H1 (cell line): Measurements from ENCODE around the gene STXBP5L. TPM values are rescaled to one million over a fixed set of nuclear protein-coding genes. Genes with fewer than 3 reads are reported as not detected.

Experiments
- CTCF ChIA-PET: fragments of 300-600 bp; sonication (Branson Sonifier 250); formaldehyde crosslinking; loops from one replicate; lab custom pipeline; 2021; ENCODE audit not compliant: partially characterized antibody; lab: Charles Lee
- POLR2A ChIA-PET: fragments of 300-600 bp; sonication (Branson Sonifier 250); formaldehyde crosslinking; loops from one replicate; lab custom pipeline; 2021; ENCODE audit warnings: inconsistent platforms; ENCODE audit not compliant: partially characterized antibody; lab: Charles Lee
- DNase-seq, 2 experiments: peaks; one replicate each; pipeline versions ENCODE4 v3.0.0 to v3.0.0-alpha.2; 2010 to 2022; ENCODE audit warnings: low spot score in 2 of 2, low read depth in 1 of 2, mixed read lengths in 1 of 2
- FAIRE-seq: peaks from 2 replicates; lab custom pipeline; 2011; peaks lifted over from hg19 to GRCh38; lab: Jason Lieb, UNC
- H2AFZ ChIP-seq: 2 replicates; pipeline ENCODE4 v1.8.1; 2012; ENCODE audit warnings: low read length, inconsistent platforms
- H2AK5ac ChIP-seq: 2 replicates; pipeline ENCODE4 v1.6.1; 2013; ENCODE audit warnings: low read depth, low read length
- H2BK120ac ChIP-seq: replicated peaks from 2 replicates; pipeline ENCODE3; 2013; ENCODE audit warnings: low read depth, low read length, inconsistent platforms
- H2BK12ac ChIP-seq: 2 replicates; pipeline ENCODE4 v1.6.1; 2013; ENCODE audit warnings: low read depth, low read length
- H2BK15ac ChIP-seq: 2 replicates; pipeline ENCODE4 v1.6.1; 2013; ENCODE audit warnings: low read length
- H2BK20ac ChIP-seq: 2 replicates; pipeline ENCODE4 v1.6.1; 2013; ENCODE audit warnings: low read length
- H2BK5ac ChIP-seq: 2 replicates; pipeline ENCODE4 v1.6.1; 2013; ENCODE audit warnings: low read depth, low read length
- H3K14ac ChIP-seq: 2 replicates; pipeline ENCODE4 v1.6.1; 2013; ENCODE audit warnings: inconsistent platforms; ENCODE audit not compliant: insufficient read length
- H3K18ac ChIP-seq: 2 replicates; pipeline ENCODE4 v1.6.1; 2013; ENCODE audit warnings: low read length; ENCODE audit errors: extremely low read depth
- H3K23ac ChIP-seq: 2 replicates; pipeline ENCODE4 v1.6.1; 2013; ENCODE audit warnings: inconsistent platforms; ENCODE audit not compliant: insufficient read length
- H3K23me2 ChIP-seq: 2 replicates; pipeline ENCODE4 v1.6.1; 2013; ENCODE audit warnings: low read depth, low read length
- H3K27ac ChIP-seq: 2 replicates; pipeline ENCODE4 v1.6.1; 2011; ENCODE audit warnings: low read depth, low read length, inconsistent platforms
- H3K27me3 ChIP-seq, 4 experiments: replicated peaks in 1 of 4; 1 replicate in 1 of 4; 2 replicates in 3 of 4; pipeline versions ENCODE4 v1.6.1 to v1.8.1; 2011 to 2013; ENCODE audit warnings: low read length in 3 of 4, mild to moderate bottlenecking in 3 of 4, inconsistent platforms in 2 of 4, mixed read lengths in 2 of 4, moderate library complexity in 1 of 4; ENCODE audit not compliant: control insufficient read depth in 3 of 4, insufficient read depth in 3 of 4; ENCODE audit errors: extremely low read depth in 1 of 4
- H3K36me3 ChIP-seq, 4 experiments: 2 replicates each; pipeline versions ENCODE4 v1.6.1 to v1.8.1; 2011 to 2013; ENCODE audit warnings: mild to moderate bottlenecking in 4 of 4, low read length in 3 of 4, moderate library complexity in 2 of 4, control low read depth in 1 of 4, inconsistent platforms in 1 of 4; ENCODE audit not compliant: insufficient read depth in 4 of 4, control insufficient read depth in 2 of 4
- H3K4ac ChIP-seq: replicated peaks from 2 replicates; pipeline ENCODE3; 2013; ENCODE audit warnings: low read length, low read depth, mixed read lengths, inconsistent platforms; ENCODE audit not compliant: insufficient read length
- H3K4me1 ChIP-seq, 4 experiments: replicated peaks in 1 of 4; 1 replicate in 1 of 4; 2 replicates in 3 of 4; pipeline versions ENCODE4 v1.6.1 to v1.8.1; 2011 to 2013; ENCODE audit warnings: low read length in 3 of 4, inconsistent platforms in 2 of 4, mixed read lengths in 1 of 4; ENCODE audit not compliant: insufficient read depth in 4 of 4, control insufficient read depth in 3 of 4
- H3K4me2 ChIP-seq, 2 experiments: 2 replicates each; pipeline versions ENCODE4 v1.6.1 to v1.8.1; 2011 to 2013; ENCODE audit warnings: low read depth in 2 of 2, low read length in 2 of 2, control low read depth in 1 of 2, inconsistent platforms in 1 of 2, mild to moderate bottlenecking in 1 of 2; ENCODE audit not compliant: insufficient read depth in 1 of 2
- H3K4me3 ChIP-seq, 4 experiments: fragments of 200-600, 300-600 bp in 1 of 4; sonication (generic), shearing (Covaris generic), sonication (Bioruptor Twin) in 1 of 4; 2 replicates each; pipeline versions ENCODE4 v1.5.1 to v1.8.1; 2011 to 2016; ENCODE audit warnings: low read length in 4 of 4, low read depth in 3 of 4, control low read depth in 2 of 4, inconsistent platforms in 2 of 4, mild to moderate bottlenecking in 2 of 4, mixed read lengths in 1 of 4, moderate library complexity in 1 of 4; ENCODE audit not compliant: insufficient read depth in 2 of 4; ENCODE audit errors: extremely low read depth in 1 of 4
- H3K56ac ChIP-seq: replicated peaks from 2 replicates; pipeline ENCODE3; 2013; ENCODE audit warnings: low read depth, mild to moderate bottlenecking, mixed read lengths, low read length, inconsistent platforms; ENCODE audit not compliant: insufficient read length
- H3K79me1 ChIP-seq: 2 replicates; pipeline ENCODE4 v1.6.1; 2013; ENCODE audit warnings: low read depth, low read length, control low read depth
- H3K79me2 ChIP-seq, 2 experiments: 2 replicates each; pipeline versions ENCODE4 v1.6.1 to v1.8.1; 2012 to 2013; ENCODE audit warnings: low read length in 2 of 2, mild to moderate bottlenecking in 2 of 2, inconsistent platforms in 1 of 2; ENCODE audit not compliant: insufficient read depth in 2 of 2, control insufficient read depth in 1 of 2
- H3K9ac ChIP-seq, 4 experiments: replicated peaks in 1 of 4; 1 replicate in 1 of 4; 2 replicates in 3 of 4; pipeline versions ENCODE4 v1.6.1 to v1.8.1; 2011 to 2013; ENCODE audit warnings: low read depth in 3 of 4, low read length in 3 of 4, control low read depth in 2 of 4, mild to moderate bottlenecking in 2 of 4, moderate library complexity in 2 of 4, inconsistent platforms in 1 of 4; ENCODE audit errors: extremely low read depth in 1 of 4
- H3K9me3 ChIP-seq, 2 experiments: 2 replicates each; pipeline versions ENCODE4 v1.6.1 to v1.8.1; 2012 to 2013; ENCODE audit warnings: mild to moderate bottlenecking in 2 of 2, moderate library complexity in 2 of 2, control low read depth in 1 of 2, inconsistent platforms in 1 of 2, low read depth in 1 of 2, low read length in 1 of 2, mixed read lengths in 1 of 2; ENCODE audit not compliant: insufficient read depth in 2 of 2
- H4K20me1 ChIP-seq, 2 experiments: replicated peaks in 1 of 2; 2 replicates each; pipeline versions ENCODE3 to v1.8.1; 2011 to 2013; ENCODE audit warnings: inconsistent platforms in 2 of 2, low read length in 2 of 2, mild to moderate bottlenecking in 1 of 2; ENCODE audit not compliant: insufficient read depth in 2 of 2, control insufficient read depth in 1 of 2
- H4K5ac ChIP-seq: 2 replicates; pipeline ENCODE4 v1.6.1; 2013; ENCODE audit warnings: low read length, low read depth, mixed read lengths, inconsistent platforms; ENCODE audit not compliant: insufficient read length
- H4K8ac ChIP-seq: 2 replicates; pipeline ENCODE4 v1.8.0; 2013; ENCODE audit warnings: mild to moderate bottlenecking, moderate library complexity, low read length, inconsistent platforms; ENCODE audit not compliant: insufficient read depth; ENCODE audit errors: extremely low read depth
- H4K91ac ChIP-seq: replicated peaks from 2 replicates; pipeline ENCODE3; 2013; ENCODE audit warnings: low read length, mixed read lengths, inconsistent platforms; ENCODE audit not compliant: insufficient read length
- CEBPB ChIP-seq: IDR thresholded peaks from 2 replicates; pipeline ENCODE4 v1.6.1; 2012; ENCODE audit warnings: low read depth, low read length
- PHF8 ChIP-seq: fragments of 200-600 bp; sonication (generic); conservative IDR thresholded peaks from 2 replicates; pipeline ENCODE4 v1.7.1; 2012; ENCODE audit warnings: low read depth, mild to moderate bottlenecking, inconsistent platforms, low read length, moderate library complexity
- TCF12 ChIP-seq: IDR thresholded peaks from 2 replicates; pipeline ENCODE4 v1.6.1; 2011; ENCODE audit warnings: low read depth, mild to moderate bottlenecking, low read length
- polyA plus RNA-seq, 7 experiments: library from polyadenylated mRNA; depleted of rRNA in 3 of 7; stranded (reverse) in 5 of 7; unstranded in 2 of 7; fragments of >200 nt in 5 of 7; fragments of 200-250 nt in 2 of 7; gene quantifications; 1 replicate in 5 of 7; 2 replicates in 1 of 7; 4 replicates in 1 of 7; pipeline versions ENCODE4 v1.2.1 to v1.2.3, GENCODE V29; 2011 to 2013; ENCODE audit warnings: missing spikeins in 2 of 7, mixed read lengths in 2 of 7
- total RNA-seq: library from RNA; stranded (reverse); fragmentation: NEBNext Ultra II Directional; extraction: Animal tissue kit (Norgen Biotek cat#: 25700); gene quantifications from 2 replicates; pipeline ENCODE4 v1.2.1, GENCODE V29; 2021

STXBP5L gene
- total and polyA plus RNA-seq, 2 of the 8 experiments (the other 6 are each of a cell fraction or from before 2014, with no cell fraction given), result 2.0 to 6.0 TPM

DNA sequence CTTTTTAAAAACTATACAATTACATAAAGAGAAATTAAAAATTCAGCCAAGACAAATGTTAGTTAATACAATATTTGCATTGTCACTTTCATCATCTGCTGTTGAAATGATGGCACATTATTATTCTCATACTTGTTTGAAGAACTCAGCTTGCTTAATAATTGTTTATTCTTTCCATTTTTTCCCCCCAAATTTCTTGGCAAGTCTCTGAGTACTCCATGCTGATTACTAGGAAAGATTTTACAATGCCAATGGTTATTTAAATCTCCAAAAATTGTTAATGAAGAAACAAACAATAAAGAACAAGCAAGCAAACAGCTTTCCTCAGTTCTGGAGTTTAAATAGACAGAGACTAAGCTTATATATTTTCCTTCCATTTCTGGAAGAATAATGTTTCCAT, 15.1 kb upstream of the STXBP5L start:
- no peaks in the 10 kb centered on the region for H3K27me3 ChIP-seq
- no peak overlapping the region for H3K4me2 ChIP-seq
- no peak overlapping the region for H2BK120ac ChIP-seq
- H2BK15ac ChIP-seq, result no peak overlapping the region
- no peaks in the 10 kb centered on the region for H4K20me1 ChIP-seq
- no peak overlapping the region for H3K4me3 ChIP-seq
- H4K91ac ChIP-seq, result no peak overlapping the region
- no peak for FAIRE-seq
- no peak overlapping the region for H4K8ac ChIP-seq
- H3K4ac ChIP-seq, result no peak overlapping the region
- H2AFZ ChIP-seq, result no peak overlapping the region
- H2BK12ac ChIP-seq, result no peak overlapping the region
- H3K79me2 ChIP-seq, result no peaks in the 10 kb centered on the region
- H3K9ac ChIP-seq, result no peak overlapping the region
- H3K27ac ChIP-seq, result no peak overlapping the region
- no peak overlapping the region for H3K14ac ChIP-seq
- no peak overlapping the region for H3K18ac ChIP-seq
- TF ChIP-seq TCF12, result no peak
- no peak for TF ChIP-seq CEBPB
- TF ChIP-seq PHF8, result no peak
- TF ChIP-seq, all 59 proteins: peak for 0
- H2BK5ac ChIP-seq, result no peak overlapping the region
- no peaks in the 10 kb centered on the region; the same call in 1 of the 2 replicates for H3K23me2 ChIP-seq
- no peak overlapping the region for H3K56ac ChIP-seq
- H4K5ac ChIP-seq, result no peak overlapping the region
- H2BK20ac ChIP-seq, result no peak overlapping the region
- H3K4me1 ChIP-seq, result no peaks in the 10 kb centered on the region
- H3K79me1 ChIP-seq, result no peaks in the 10 kb centered on the region
- POLR2A ChIA-PET, result no interaction called here
- no peak overlapping the region for H2AK5ac ChIP-seq
- CTCF ChIA-PET, result no interaction called here
- H3K9me3 ChIP-seq, result peaks cover 0 to 3% of the 10 kb centered on the region in 2 experiments; a peak in 2 of 4 replicates
- H3K36me3 ChIP-seq, result no peaks in the 10 kb centered on the region
- no peak for DNase-seq
- H3K23ac ChIP-seq, result no peak overlapping the region
